Measurements from ENCODE around the gene TBC1D10A.

The TBC1D10A gene

DNA sequence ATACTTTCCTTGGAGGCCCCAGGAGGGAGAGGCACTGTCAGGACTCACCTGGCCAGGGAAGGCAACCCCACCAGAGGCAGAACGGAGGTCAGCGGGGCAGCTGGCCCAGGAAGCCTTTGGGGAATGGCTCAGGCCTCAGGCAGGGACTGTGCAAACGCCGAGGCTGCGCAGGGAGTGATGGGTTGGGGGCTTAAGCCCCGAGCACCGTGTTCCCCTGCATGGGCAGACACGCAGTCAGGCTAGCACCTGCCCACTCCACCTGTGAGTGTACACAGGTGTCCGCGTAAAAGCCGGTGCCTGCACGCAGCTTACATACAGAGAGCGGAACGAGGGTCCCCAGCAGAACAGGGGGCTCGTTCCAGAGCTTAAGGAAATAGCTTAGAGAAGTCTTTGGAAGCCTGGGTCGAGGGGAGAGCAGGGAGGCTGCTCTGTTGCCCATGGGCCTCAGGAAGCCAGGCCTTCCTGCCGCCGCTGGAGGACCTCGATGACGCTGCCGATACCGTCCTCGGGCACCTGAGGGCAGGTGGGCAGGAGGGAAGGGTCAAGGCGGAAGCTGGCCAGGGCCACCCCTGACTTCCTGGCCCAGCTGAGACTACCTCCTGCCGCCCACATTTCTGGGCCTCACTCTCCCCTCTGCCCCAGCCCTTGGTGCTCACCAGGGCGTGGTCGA, 41.4 kb downstream of the TBC1D10A start:
- DNase-seq, result no peak

DNA sequence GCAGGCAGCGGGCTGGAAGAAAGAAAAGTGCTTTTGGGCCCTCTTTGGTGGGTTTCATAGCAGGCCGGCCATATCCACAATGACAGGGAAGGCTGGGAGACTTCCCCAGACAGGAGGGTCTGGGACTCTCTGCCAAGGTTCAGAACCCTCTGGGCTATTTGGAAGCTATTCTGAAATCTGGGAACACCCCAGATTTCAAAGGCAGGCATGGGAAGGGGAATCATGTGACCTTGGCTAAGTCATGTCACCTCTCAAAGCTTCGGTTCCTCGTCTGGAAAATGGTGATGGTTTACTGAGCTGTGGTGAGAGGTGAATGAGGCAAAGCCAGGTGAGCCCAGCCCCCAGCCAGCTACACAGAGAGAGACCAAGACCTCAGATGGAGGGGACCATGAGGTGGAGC, 42.1 kb downstream of the TBC1D10A start:
- no peak for DNase-seq

DNA sequence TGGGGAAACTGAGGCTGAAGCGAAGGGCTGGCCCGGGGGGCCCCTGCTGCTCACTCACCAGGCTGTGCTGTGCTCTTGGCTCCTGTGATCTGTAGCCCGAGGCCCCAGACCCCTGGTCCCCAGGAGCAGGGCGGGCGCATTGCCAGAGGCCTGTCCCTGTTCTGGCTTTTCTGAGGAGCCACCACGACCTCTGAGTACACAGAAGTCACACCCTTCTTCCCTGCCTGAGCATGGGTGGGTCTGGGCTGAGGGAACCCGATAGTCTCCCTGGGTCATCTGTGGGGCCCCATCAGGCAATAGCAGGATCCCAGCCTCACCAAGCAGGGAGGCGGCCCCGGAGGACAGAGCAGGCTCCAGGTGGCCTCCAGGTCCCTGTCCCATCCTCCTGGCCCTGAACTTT, 42.6 kb downstream of the TBC1D10A start:
- DNase-seq, result no peak

GRCh38 chr22:30283342-30283741, 43.4 kb downstream of the TBC1D10A start:
- DNase-seq, result no peak

DNA sequence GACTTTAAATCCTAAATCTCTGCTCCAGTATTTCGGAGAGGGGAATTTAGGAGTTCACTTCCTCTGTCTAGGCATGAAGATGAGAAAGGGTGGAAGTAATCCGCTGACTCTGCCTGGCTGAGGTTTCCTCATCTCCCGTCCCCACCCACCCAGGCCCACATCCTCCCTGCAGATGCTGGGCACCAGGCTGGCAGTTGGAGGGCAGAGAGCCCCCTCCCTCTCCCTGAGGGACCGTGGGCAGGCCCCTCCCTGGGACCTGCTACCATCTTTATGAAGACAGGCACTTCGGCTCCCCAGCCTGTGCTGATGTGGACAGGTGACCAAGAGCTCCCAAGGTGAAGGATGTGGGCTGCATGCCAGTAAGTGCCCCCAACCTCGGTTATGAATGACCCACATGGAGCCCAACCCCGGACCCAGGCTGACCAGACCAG, 44.1 kb downstream of the TBC1D10A start:
- DNase-seq, result no peak

- DNase-seq, result no peak
Measured at GRCh38 chr22:30280505-30280904, 46.2 kb downstream of the TBC1D10A start.

DNA sequence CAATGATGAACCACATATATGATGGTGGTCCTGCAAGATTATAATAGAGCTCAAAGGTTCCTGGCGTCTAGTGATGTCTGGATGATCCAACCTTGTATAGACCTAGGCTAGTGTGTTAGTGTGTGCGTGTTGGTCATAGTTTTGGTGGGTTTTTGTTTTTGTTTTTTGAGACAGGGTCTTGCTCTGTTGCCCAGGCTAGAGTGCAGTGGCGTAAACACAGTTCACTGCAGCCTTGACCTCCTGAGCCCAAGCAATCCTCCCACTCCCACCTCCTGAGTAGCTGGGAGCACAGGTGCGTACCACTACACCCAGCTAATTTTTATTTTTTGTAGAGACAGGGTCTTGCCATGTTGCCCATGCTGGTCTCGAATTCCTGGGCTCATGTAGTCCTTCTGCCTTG, 46.8 kb downstream of the TBC1D10A start:
- DNase-seq, result no peak

GRCh38 chr22:30279046-30279788, 47.5 kb downstream of the TBC1D10A start:
- DNase-seq, result no peak

DNA sequence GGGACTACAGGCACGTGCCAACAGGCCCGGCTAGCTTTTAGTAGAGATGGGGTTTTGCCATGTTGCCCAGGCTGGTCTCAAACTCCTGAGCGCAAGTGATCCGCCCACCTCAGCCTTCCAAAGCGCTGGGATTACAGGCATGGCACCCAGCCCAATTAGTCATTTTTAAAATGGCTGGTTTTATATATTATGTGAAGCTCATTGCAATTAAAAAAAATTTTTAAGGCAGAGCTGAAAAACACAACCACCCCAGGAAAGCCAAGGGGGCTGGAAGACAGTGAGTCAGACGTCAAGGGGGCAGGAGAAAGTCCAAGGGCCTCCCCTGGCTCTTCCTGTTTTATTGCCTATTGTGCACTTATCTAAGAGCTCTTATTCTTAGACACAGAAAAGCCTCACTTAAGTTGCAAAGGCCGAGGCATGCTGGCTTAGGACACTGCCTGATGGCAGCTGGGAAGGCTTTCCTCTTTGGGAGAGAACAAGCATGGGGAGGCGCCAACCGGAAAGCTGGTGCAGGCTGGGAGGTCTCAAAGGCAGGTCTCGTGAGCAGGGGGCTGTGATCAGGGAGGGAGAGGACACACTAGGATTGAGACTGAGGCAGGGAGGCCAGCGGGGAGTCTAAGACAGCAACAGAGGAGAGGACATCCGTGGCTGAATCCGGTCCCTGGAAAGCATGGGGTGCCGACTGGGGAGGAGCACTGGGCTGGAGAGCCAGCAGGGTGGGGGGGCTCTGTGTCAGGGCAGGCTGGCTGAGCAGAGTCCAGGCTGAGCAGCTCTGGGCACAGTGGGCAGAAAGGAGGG, 49.0 kb downstream of the TBC1D10A start:
- no peak for DNase-seq

GRCh38 chr22:30276039-30276438, 50.7 kb downstream of the TBC1D10A start:
- no peak for DNase-seq

DNA sequence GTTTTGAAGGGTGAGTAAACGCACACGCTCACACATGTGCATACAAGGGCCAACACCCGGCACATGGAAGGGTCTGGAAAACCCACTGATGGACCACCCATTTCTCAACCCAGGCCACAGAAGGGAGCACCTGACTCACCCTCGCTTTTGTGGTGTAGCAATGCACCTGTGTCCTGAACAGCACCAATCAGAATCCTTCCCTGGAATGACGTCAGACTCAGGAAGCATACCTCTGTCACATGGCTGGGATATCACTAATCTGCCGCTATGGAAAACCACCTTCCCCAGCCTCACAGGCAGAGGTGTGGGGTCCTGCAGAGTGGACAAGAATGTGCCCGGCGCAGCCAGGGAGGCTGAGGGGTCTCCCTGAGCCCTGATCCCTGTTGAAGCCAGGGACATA, 51.1 kb downstream of the TBC1D10A start:
- no peak for DNase-seq

DNA sequence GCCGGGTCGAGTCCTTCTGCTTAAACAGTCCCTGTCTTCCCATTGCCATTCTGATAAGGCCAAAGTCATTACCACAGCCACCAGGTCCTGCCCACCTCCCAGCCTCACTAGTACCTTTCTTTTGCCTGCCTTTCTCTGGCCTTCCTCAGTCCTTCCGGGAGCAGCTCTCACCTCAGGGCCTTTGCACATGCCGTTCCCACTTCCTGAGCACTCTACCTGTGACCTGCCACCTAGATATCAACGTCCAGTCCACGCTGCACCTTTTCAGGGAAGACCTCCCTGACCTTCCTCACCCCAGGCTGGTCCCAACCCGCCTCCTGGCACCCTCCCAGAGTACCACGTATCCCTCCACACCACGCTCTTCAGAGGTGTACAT, 52.3 kb downstream of the TBC1D10A start:
- no peak for DNase-seq

GRCh38 chr22:30273711-30274436, 52.9 kb downstream of the TBC1D10A start:
- no peak for DNase-seq

DNA sequence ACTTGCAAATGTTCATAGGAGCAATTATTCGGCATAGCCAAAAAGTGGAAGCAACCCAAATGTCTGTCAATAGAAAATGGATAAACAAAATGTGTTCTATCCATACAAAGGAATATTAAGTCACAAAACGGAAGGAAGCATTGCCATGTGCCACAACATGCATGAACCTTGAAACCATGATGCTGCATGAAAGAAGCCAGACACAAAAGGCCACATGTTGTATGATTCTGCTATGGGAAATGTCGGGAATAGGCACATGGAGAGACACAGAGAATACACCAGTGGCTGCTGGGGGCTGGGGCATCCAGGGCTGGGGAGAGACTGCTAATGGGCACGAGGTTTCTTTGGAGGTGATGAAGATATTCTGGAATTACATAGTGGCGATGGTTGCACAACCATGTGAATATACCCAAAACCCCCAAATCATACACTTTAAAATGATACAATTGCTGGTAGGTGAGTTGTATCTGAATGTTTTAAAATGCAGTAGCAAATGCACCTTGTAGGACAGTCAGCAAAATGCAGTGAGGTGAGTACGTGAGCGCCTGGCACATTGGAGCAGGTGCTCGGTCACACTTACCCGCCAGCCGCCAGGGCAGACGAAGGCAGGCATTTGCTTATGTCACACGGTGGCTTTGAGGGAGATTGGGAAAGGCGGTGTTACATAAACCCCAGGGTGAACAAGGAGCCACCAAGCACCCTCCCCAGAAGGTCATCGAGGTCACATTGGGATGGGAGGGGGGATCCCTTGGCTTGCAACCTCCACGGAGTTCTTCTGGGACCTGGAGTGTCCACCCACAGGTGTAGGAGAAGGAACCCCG, 53.8 kb downstream of the TBC1D10A start:
- DNase-seq, result no peak

DNA sequence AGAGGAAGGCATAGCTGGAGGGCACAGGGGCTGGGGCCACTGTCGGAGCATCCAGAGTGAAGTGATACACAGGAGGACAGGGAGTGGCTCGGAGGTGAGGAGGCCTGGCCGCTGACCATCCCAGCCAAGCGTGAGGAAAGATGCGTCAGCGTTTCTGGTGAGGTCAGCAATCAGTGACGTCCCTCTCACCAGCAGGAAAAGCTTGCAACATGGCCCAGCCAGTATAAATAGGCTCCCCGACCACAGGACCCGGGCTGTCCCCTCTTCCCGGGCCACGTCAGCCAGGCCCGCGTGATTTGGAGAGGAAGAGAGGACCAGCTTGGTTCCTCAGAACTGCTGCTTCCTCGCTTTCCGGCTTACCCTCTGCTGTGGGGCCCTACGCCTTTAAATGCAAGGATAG, 55.9 kb downstream of the TBC1D10A start:
- no peak for DNase-seq

DNA sequence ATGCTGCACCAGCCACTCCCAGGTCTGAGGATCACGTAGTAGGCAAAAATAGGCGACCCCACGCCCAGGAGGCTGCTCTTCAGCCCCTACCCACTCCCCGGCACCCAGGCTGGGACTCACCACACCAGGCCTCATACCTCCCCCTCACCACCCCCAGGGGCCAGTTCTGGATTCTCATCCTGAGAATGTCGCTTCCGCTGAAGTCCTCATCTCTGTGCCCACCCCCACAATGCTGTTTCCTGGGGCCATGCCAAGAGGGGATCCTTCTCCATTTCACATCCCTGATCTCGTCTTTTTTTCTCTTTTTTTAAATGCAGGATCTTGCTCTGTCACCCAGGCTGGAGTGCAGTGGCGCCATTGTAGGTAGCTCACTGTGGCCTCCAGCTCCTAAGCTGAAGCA, 58.4 kb downstream of the TBC1D10A start:
- DNase-seq, result no peak

- DNase-seq, result peak; percentile 48
Measured at GRCh38 chr22:30267382-30268302, 59.1 kb downstream of the TBC1D10A start.

DNA sequence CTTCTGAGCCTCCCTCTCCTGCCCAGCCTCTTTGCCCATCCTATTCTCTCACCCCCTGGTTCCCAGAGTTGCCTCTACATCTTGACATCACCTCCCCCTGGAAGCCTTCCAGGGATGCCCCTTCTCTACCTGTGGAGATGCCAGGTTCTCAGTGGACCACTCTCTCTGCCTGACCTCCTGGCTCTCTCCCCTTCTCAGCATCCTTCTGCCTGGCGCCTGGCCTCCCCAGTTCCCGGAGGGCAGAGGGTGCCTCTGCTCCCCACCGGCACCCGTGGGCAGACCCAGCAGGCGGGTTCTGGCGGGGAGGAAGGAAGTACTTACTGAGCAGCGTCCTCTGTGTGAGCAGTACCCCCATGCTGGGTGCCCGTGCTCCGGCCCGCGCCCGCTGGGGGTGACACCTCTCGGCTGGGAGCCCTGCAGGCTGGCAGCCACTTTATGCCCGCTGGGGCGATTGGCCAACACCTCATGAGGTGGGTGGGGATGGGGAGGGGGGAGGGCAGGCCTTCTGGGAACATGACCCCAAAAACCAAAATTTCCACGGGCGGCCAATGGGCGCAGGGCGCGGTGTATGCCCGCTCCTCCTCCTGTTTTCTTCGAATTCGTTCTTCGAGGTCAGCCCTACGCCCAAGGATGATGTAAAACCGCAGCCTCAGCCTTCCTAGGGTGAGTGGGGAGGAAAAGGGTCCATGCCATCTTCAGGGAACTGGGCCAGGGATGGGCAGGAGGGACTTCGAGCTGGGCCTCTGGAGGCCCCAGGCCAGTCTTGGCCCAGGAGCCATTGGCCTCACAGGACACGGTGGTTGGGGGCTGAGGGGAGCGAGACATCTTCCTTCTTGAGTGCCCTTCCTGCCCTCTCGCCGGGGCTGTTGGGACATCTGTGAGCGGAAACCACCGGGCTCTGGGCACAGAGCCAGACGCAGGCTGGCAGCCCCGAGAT, 60.0 kb downstream of the TBC1D10A start, which contains the start of gene OSM:
Gene OSM (minus strand): TSS at position 407 of the 937 bp plus-strand sequence. CDS start 52 bp downstream, at position 355.
- peak; percentile 49 for DNase-seq

DNA sequence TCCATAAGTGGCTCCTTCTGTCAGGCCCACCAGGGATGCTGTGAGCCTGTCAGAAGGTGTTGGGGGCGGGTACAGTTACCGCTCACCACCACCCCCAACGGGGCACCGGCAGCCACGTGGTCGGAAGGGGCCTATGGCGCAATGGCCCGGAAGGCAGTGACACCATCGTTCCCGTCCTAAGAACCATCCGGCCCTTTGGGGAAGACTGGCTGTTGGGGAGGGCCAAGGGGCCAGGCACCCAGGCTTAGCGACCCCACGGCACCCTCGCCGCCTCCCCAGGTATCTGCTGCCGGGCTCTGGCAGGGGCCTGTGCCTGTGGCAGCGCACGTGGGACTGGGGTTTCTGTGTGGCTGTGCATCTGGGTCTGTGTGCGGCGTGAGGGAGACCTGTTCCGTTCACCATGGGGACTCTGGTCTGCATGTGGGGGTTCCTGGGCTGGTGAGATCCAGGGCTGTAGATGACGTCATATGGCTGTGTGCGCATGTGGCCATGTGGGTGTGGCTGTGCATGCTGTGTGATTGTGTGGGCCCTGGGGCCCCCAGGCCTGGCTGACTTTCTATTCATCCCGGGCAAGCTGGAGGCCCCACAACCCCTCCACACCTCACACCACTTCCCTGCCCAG, 60.8 kb downstream of the TBC1D10A start:
- peak; percentile 77 for DNase-seq

Measured in effector CD4-positive, alpha-beta T cell (primary cell).